A673 (cell line): ENCODE data around the gene ZBTB34.

Experiments used
- CTCF ChIP-seq: fragments of 300-800, 200-600 bp; sonication (generic); conservative IDR thresholded peaks from 2 replicates; pipeline ENCODE4 v1.5.1; 2017; ENCODE audit warnings: low read depth, mild to moderate bottlenecking, antibody characterized with exemption, low read length, moderate library complexity, mixed read lengths
- EZH2 ChIP-seq: fragments of 200-600 bp; sonication (generic); IDR thresholded peaks from 2 replicates; pipeline ENCODE4 v1.6.1; 2017; ENCODE audit warnings: borderline replicate concordance, low read depth, mild to moderate bottlenecking, mixed read lengths, antibody characterized with exemption, low read length; ENCODE audit not compliant: poor library complexity, severe bottlenecking

GRCh38 chr9:126926364-126926763 lies 65.9 kb downstream of the ZBTB34 start:
- TF ChIP-seq CTCF (no peak), EZH2 (no peak)
